DMS79 (cell line): ENCODE data around the gene GNG3.
"Not testable (repeated sequence)": the region's sequence is repeated elsewhere in the genome, so short reads cannot be mapped to it uniquely, and the experiment has no call there.

ENCODE experiments used
- DNase-seq: peaks from one replicate; lab custom pipeline; 2025; lab: John Stamatoyannopoulos, UW

The GNG3 gene

GRCh38 chr11:62716816-62717215 lies 9.3 kb downstream of the GNG3 start:
- DNase-seq: no peak

GRCh38 chr11:62719302-62719978 lies 12.0 kb downstream of the GNG3 start:
- no peak for DNase-seq

- DNase-seq: no peak
These were observed 14.5 kb downstream of the GNG3 start for GRCh38 chr11:62721994-62722393.

GRCh38 chr11:62724171-62724570 lies 16.7 kb downstream of the GNG3 start:
- DNase-seq: no peak

GRCh38 chr11:62725646-62726045 lies 18.2 kb downstream of the GNG3 start:
- DNase-seq: no peak

- no peak for DNase-seq
These were observed 18.9 kb downstream of the GNG3 start for GRCh38 chr11:62726156-62726914.

- no peak for DNase-seq
These were observed 19.4 kb downstream of the GNG3 start for GRCh38 chr11:62726915-62727164.

- peak; percentile 99 for DNase-seq
These were observed 19.8 kb downstream of the GNG3 start, which contains the start of gene HNRNPUL2 for GRCh38 chr11:62727165-62727871. HNRNPUL2 (minus strand) TSS chr11:62727457; CDS start chr11:62727156, 301 bp downstream.

- peak; percentile 95 for DNase-seq
These were observed 20.3 kb downstream of the GNG3 start for GRCh38 chr11:62727872-62728170.

- DNase-seq: peak; percentile 78
These were observed 20.9 kb downstream of the GNG3 start, which contains the start of gene TTC9C for GRCh38 chr11:62728171-62728988. TTC9C (plus strand) TSS chr11:62728486; CDS start chr11:62728849, 363 bp downstream.

GRCh38 chr11:62730076-62730475 lies 22.6 kb downstream of the GNG3 start:
- not testable (repeated sequence) for DNase-seq

GRCh38 chr11:62732830-62733229 lies 25.4 kb downstream of the GNG3 start:
- no peak for DNase-seq

- no peak for DNase-seq
These were observed 29.7 kb downstream of the GNG3 start for GRCh38 chr11:62737196-62737595.

GRCh38 chr11:62747475-62748160 lies 40.1 kb downstream of the GNG3 start:
- DNase-seq: no peak

GRCh38 chr11:62749931-62750330 lies 42.5 kb downstream of the GNG3 start:
- not testable (repeated sequence) for DNase-seq

GRCh38 chr11:62752177-62752785 lies 44.8 kb downstream of the GNG3 start:
- DNase-seq: no peak

GRCh38 chr11:62752994-62753735 lies 45.7 kb downstream of the GNG3 start:
- no peak for DNase-seq

- peak; percentile 99 for DNase-seq
These were observed 46.5 kb downstream of the GNG3 start, which contains the start of gene ZBTB3 for GRCh38 chr11:62753736-62754603. ZBTB3 (minus strand) TSS chr11:62754160; CDS start chr11:62753664, 496 bp downstream.

- DNase-seq: no peak
These were observed 47.7 kb downstream of the GNG3 start for GRCh38 chr11:62755086-62755615.
